Kidney epithelial cell (primary cell): ENCODE data around the gene PGA3. TPM values are rescaled to one million over a fixed set of nuclear protein-coding genes. Genes with fewer than 3 reads are reported as not detected.

ENCODE experiments used
- DNase-seq: peaks from one replicate; pipeline ENCODE4 v3.0.0-alpha.2; 2010; ENCODE audit warnings: low read depth
- H3K27me3 ChIP-seq: 2 replicates; pipeline ENCODE4 v1.6.0; 2011; ENCODE audit warnings: low read length; ENCODE audit not compliant: control insufficient read depth, insufficient read depth
- H3K36me3 ChIP-seq: 2 replicates; pipeline ENCODE4 v1.5.1; 2011; ENCODE audit warnings: low read length; ENCODE audit not compliant: control insufficient read depth, insufficient read depth
- H3K4me3 ChIP-seq: 2 replicates; pipeline ENCODE4 v1.5.1; 2011; ENCODE audit warnings: low read depth, mild to moderate bottlenecking, control low read depth, low read length
- CTCF ChIP-seq: IDR thresholded peaks from 2 replicates; pipeline ENCODE4 v1.5.1; 2011; ENCODE audit warnings: mild to moderate bottlenecking, moderate library complexity, low read length, control low read depth, inconsistent platforms; ENCODE audit not compliant: insufficient read depth, poor library complexity, severe bottlenecking
- total RNA-seq: library from RNA; depleted of rRNA; stranded (reverse); fragments of >200 nt; gene quantifications from 2 replicates; pipeline ENCODE4 v1.2.3, GENCODE V29; 2015

The PGA3 gene
- total RNA-seq, 1 donor from 2014 or later = not detected

- TF ChIP-seq CTCF = no peak
- Histone ChIP-seq H3K4me3 (no peak overlapping the region), H3K36me3 (no peaks in the 10 kb centered on the region), H3K27me3 (no peaks in the 10 kb centered on the region)
- no peak for DNase-seq
Measured at GRCh38 chr11:61170566-61170965, 32.7 kb upstream of the PGA3 start.

- no peaks in the 10 kb centered on the region for H3K27me3 ChIP-seq
- no peak for TF ChIP-seq CTCF
- DNase-seq = no peak
Measured at GRCh38 chr11:61171907-61172306, 31.4 kb upstream of the PGA3 start.

GRCh38 chr11:61172356-61172755 lies 31.0 kb upstream of the PGA3 start:
- H3K27me3 ChIP-seq = no peaks in the 10 kb centered on the region
- DNase-seq = no peak
- H3K36me3 ChIP-seq = no peaks in the 10 kb centered on the region
- no peak for TF ChIP-seq CTCF
- no peak overlapping the region for H3K4me3 ChIP-seq

More at GRCh38 chr11:61171907-61172306, 31.4 kb upstream of the PGA3 start:
- Histone ChIP-seq H3K4me3 (no peak overlapping the region), H3K36me3 (no peaks in the 10 kb centered on the region)

GRCh38 chr11:61172888-61173287 lies 30.4 kb upstream of the PGA3 start:
- Histone ChIP-seq H3K27me3 (no peaks in the 10 kb centered on the region), H3K4me3 (no peak overlapping the region), H3K36me3 (no peaks in the 10 kb centered on the region)
- no peak for DNase-seq
- no peak for TF ChIP-seq CTCF

GRCh38 chr11:61173456-61173855 lies 29.9 kb upstream of the PGA3 start:
- TF ChIP-seq CTCF = no peak

GRCh38 chr11:61174273-61174672 lies 29.0 kb upstream of the PGA3 start:
- no peak for DNase-seq
- H3K27me3 ChIP-seq = no peaks in the 10 kb centered on the region
- no peak overlapping the region for H3K4me3 ChIP-seq
- no peak for TF ChIP-seq CTCF
- no peaks in the 10 kb centered on the region for H3K36me3 ChIP-seq

More at GRCh38 chr11:61173456-61173855, 29.9 kb upstream of the PGA3 start:
- Histone ChIP-seq H3K27me3 (no peaks in the 10 kb centered on the region), H3K36me3 (no peaks in the 10 kb centered on the region), H3K4me3 (no peak overlapping the region)
- DNase-seq = no peak
